Left renal pelvis (tissue), 4 donors: ENCODE results near the gene DAAM1. TPM values are rescaled to one million over a fixed set of nuclear protein-coding genes. Genes with fewer than 3 reads are reported as not detected.

Source experiments
- DNase-seq, 4 donors: peaks; one replicate each; pipeline ENCODE4 v3.0.0-alpha.2; 2013; ENCODE audit warnings: low read depth in 4 of 4, low spot score in 3 of 4
- polyA plus RNA-seq, 4 donors: library from polyadenylated mRNA; unstranded; fragments of 120-200 nt; gene quantifications; one replicate each; pipeline ENCODE4 v1.2.1, GENCODE V29; 2013; ENCODE audit not compliant: insufficient read length in 4 of 4

Gene DAAM1
- polyA plus RNA-seq, 4 donors: 56.3 to 125 (median 68.2) TPM

DNA sequence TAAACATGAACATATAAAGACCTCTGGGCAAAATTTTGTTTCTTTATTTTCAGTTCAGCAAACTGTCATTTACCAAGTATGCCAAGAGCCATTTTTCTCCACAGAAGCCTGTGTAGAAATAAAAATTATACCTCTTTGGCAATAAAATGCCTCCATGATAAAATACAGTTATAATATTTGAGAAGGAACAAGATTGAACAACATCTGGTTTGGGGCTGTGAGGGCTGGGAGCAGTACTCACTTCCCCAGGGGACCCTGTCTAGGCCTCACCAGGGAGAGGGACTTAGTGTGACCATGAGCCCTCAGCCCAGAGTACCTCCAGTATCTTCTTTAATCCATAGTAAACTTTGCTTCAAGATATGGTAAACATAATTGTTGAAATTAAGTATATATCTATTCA, 65.1 kb downstream of the DAAM1 start:
- no peak for DNase-seq

DNA sequence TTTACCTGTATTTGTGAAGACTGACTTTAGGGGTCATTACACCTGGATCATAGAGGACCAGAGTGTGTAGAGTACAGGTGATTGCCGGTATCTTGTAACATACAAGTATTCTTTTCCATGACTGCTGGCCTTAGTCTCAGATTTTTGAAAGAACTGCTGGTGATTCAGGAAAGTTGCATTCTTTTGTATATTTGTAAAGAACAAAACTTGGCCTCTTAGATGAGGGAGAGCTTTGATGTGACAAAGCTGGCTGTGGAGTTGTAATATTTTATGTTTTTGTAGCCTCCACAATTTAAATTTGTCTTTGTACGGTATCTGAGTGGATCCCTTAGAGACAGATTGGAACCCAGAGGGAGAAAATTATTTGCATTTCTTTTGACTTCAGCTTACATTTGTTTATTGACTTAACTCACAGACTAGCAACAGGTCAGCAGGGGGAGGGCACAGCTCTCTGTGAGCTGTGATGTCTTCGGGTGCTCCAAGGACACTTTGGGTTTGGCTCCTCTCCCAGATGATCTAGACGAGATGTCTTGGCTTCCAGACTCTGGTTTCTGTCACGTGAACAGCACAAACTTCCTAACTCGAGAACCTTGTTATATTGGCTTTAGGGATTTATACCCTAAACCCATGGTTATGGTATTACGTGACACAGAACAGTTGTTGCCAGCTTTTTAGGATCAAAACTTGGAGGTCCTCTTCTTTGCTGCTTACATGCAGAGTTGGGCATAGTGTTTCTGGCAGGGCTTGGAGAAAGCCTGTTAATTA, 65.9 kb downstream of the DAAM1 start:
- peak; percentile 39 to 68 (median 62) for DNase-seq

DNA sequence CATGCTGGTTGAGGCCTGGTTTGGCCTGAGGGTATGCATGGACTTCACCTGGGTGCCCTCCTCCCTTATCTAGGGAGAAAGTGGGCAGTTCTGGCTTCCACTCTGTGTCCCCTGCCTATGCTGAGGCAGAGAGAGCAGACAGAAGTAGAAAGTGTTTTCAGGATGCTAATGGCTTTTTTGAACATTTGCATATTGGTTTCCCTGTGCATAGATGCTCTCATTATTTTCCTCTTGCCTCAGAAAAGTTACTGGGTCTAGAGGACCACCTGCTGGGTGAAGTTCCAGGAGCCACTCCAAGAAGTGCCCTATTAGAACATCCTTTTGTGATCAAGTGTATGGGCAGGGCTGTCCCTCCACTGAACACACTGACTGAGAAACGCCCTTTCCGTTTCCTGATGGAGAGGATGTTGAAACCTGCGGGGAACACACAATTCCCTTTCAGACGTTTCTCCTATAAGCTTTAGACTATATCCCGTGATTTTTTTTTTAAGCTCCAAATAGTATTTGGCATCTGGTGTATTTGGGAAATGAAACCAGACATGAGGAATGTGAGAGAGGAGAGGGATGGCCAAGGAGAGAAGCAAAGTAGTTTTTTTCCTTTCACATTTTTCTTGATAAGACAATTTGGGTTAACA, 66.6 kb downstream of the DAAM1 start:
- no peak for DNase-seq

DNA sequence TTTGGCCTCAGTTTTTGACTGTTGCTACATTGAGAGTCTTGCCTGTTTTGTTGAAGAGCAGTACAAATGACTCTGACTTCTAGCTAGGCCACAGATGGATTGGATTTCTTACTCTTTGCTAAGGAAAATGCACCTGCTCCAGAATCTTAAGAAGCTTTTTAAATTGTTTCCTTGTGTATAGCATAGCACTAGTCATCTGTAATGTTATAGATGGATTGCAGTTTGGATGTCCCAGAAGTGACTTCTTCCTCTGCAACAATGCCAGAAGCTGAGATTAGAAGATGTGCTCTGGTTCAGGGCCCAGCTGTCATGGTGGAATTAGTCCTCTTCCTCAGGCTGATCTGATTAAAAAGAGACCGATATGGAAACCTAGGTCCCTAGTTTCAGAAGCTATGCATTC, 67.9 kb downstream of the DAAM1 start:
- DNase-seq: no peak

DNA sequence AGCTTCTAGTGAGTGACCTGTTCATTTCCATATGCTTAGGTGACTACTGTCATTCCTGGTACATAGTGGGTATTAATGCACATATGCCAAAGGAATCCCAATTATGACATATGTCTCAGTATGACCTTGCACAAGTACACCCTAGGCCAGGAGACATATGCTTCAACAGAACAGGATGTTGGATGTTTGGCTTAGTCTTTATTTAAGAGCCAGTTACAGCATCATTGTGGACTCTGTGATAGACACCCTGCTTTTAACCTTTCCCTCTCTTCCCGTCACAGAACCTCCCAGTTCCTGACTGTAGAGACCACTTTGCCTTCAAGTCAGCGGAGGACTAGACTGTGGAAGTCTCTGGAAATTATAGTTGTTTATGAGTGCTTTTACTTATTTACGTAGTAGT, 72.9 kb downstream of the DAAM1 start:
- no peak for DNase-seq

DNA sequence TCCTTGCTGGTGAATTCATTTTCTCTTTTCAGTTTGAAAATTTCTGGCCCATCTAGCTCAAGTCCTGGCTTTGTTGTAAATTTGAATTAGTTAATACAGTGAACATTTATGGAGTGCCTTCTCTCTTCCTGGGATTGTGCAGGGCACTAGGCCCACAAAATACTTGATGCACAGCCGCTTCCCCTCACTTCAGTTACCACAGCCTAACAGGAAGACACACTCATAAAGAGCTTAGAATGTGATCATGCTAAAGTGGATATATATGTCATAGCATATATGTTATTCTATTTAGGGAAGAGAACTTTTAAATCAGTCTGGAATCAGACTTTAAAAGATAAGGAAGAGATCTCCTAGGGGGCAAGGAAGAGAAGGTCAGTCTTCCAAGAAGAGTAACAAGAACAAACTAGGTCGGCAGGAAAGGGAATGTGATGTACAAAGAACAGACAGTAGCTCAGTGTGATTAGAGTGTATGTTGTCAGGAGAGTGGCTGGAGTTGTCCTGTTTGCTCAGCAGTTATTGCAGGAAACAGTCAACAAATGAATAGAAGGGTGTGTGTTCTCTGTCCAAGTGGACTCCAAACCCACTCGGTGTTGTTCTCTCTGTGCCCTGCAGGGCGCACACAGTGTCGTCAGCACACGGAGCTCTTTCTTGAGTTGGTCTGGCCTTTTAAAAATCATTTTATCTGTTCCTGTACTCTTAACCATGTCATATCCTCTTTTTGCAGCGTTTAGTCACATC, 74.4 kb downstream of the DAAM1 start:
- no peak for DNase-seq

DNA sequence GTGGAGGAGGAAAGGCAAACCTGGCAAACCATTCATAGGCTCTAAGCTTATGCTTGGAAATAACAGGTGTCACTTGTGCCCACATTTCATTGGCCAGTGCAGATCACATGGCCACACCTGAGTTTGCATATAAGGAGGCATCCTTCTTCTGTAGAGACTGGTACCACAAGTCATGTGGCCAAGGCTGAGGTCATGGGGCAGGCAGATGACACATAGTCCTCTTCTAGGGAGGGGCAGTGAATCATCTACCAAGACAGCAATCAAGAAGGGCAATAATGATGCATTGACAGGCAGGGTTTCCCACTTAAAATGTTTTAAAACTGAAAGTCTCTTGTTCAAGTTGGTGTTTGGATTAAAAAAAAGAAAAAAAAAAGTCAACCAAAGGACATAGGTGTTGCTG, 77.3 kb downstream of the DAAM1 start:
- DNase-seq: no peak

DNA sequence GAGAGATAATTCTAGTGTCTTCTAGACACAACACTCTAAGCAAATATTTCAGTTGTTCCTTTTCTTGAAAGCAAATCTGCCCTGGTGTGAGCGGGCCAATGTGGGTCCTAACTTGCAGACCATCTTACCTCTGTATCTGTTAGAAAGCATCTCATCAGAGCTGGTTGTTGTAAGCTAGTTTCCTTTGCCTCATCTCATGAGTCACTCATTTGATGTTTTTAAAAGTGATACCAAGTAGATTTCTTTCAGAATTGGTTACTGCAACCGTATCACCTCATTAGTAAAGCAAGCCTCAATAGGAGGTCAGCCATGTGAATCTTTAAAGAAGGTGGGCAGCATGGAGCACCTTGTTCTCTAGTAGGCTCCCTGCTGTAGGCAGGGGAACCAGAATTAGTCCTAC, 78.6 kb downstream of the DAAM1 start:
- no peak for DNase-seq

DNA sequence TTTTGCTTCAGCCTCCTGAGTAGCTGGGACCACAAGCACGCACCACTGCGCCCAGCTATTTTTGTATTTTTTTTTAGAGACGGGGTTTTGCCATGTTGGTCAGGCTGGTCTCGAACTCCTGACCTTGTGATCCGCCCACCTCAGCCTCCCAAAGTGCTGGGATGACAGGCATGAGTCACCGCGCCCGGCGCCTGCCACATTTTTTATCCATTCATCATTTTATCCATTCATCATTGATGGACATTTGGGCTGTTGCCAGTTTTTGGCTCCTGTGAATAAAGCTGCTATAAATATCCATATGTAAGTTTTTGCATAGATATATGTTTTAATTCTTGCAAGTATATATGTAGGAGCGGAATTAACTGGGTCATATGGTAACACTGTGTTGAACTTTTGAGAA, 79.5 kb downstream of the DAAM1 start:
- no peak for DNase-seq

DNA sequence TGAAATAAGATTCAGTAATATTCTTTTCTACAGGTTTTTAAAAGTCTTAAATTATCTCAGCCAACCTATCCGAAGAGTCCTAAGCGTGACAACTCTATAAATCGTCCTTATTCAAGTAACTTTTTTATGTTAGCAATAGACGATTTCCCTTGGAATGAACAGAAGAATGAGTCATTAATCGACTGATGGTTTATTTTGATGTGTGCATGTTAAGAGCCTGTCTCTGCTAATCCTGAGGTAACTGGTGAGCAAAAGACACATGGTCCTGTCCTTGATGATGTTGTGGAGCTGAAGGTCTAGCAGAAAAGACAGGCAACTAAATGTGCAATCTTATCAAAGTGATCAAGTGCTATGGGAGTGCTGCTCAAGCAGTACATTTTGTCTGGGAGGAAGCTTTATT, 80.4 kb downstream of the DAAM1 start:
- DNase-seq: no peak

DNA sequence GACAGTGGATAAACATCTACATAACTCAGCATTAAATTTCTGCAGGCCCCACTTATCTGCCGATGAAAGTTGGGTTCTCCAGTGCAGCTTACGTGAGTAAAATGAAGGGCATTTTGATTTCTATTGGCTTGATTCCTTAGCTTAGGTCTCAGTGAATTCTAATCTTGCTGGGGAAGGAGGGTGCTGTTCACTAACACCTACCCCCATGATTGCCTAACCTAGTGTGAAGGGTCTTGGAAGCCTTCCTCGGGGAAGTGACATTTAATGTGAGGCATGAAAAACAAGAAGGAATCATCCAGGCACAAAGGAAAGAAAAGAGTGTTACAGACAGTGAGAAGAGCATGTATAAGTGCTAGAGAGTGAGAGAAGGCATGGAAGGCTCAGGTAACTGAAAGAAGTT, 81.0 kb downstream of the DAAM1 start:
- DNase-seq: no peak

DNA sequence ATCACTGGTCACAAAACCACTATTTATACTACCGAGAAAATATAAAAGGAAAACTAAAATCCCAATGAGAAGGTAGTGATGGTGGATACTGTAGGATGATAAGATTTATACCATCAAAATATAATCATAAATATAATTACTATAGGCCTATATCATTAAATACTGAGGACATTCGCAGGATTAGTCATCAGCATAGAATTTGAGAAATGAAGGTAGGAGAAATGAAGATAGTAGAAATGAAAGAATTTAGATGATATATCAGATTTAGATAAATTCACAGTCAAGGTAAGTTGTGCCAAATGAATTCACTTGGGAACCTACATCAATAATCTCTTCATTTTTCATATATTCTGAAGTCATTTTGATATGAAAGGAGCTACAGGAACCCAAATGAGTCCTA, 82.8 kb downstream of the DAAM1 start:
- no peak for DNase-seq

DNA sequence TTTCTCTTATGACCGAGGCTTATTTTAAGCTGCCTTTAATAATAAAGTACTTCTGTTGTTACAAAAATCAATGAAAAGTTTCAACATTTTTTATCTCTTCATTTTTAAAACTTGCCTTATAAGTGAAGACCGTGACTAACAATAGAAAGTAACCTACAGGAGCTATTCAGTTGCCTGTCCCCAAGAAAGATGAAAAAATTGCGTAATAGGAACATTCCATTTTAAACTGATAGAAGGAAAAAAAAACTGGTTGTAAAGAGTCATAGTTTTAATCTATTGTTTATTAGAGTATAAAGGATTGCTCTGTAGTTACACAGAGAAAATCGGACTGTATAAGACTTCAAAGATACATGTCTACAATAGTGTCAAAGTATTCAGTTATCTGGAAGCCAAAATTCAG, 83.3 kb downstream of the DAAM1 start:
- no peak for DNase-seq

DNA sequence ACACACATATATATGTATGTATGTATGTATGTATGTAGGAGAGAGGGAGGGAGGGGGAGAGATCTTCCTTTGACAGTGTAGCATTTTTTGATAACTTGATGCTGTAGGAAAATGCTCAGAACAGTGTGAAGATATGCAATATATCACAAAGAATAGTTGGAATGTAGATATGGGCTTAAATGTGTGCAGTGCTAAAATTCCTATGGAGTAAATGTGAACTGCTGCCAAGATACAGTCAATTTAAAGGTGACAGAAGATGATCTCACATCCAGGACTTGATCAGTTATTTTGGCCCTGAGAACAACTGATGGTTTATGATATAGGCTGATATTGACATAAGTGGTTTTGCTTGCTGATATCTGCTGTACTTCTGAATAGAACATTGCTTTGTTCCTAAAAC, 84.2 kb downstream of the DAAM1 start:
- DNase-seq: no peak

DNA sequence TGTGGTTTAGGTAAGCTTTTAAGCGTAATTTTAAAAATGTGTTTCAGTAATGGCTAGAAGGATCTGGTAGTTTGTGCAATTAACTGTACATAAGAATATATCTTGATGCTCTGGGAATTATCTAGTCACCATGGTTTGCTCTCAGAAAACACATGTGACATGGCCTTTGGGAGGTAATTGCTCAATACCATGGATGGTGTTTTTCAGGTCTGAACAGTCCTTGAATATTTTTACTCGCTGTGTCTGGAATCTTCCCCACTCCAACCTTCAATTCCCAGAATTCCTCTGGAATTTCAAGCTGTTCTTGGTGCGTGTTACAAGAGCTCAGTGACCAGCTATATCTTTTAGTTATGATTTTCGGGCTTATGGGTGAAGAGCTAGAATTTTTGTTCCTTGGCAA, 85.3 kb downstream of the DAAM1 start:
- DNase-seq: no peak

DNA sequence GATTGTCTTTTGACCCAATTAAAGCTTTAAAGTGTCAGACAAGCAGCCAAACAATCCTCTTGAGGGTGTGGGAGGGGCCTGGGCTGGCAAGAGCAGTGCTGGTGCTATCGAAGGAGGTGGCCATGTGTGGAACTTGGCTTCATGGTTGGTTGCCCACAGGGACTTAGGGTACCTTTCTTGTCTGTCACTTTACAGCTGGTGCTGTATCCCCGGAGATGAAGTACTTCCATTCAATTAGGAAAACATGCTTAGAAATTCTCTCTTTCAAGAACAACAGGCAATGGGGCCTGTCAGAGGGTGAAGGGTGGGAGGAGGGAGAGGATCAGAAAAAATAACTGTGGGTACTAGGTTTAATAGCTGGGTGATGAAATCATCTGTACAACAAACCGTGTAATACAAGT, 86.5 kb downstream of the DAAM1 start:
- no peak for DNase-seq

DNA sequence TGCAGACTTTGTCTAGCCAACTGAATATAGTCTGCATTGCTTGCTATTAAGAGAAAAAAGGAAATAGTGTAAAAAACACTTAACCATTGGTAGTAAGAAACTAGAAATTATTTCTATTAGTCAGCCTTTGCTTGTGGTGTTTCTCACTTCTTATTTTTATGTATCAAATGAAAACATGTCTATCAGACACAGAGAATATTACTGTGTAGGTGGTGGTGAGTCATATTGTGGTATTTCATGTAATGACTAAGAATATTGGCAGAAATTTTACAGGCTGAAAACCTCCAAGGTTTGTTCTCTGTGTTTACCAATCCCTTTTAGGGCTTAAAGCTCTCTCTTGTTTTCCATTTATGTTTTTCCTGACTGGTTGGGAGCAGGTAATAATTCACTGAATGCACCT, 87.2 kb downstream of the DAAM1 start:
- DNase-seq: no peak

DNA sequence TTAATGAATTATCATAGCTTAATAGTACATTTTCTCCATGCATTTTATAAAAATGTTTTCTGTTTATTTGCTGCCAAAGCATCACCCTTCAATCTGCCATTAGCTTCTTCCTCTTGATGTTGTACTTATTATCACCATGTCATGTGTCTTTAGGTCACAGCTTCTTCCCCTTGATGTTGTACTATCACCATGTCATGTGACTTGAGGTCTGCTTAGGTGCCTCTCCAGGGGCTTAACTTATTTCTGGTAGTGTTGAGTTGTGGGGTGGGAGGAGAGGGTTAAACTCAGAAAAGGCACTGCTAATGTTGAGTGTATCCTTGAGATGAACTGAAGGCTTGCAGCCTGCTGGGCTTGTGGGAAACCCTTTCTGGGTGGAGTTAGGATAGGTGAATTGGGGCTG, 87.8 kb downstream of the DAAM1 start:
- DNase-seq: no peak

DNA sequence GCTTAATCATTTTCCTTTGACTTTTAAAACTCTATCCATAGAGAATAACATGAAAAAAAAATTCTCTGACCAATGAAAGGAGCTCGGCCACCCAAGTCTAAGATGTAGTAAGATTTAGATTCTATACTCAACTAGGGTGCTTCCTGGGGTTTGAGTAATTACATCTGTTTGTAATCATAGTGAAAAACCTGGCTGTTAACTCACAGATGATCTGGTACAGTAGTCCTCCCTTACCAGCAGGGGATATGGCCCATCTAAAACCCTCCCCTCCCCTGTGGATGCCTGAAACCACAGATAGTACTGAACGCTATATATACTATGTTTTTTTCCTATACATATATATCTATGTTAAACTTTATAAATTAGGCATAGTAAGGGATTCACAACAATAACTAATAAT, 89.2 kb downstream of the DAAM1 start:
- DNase-seq: no peak

DNA sequence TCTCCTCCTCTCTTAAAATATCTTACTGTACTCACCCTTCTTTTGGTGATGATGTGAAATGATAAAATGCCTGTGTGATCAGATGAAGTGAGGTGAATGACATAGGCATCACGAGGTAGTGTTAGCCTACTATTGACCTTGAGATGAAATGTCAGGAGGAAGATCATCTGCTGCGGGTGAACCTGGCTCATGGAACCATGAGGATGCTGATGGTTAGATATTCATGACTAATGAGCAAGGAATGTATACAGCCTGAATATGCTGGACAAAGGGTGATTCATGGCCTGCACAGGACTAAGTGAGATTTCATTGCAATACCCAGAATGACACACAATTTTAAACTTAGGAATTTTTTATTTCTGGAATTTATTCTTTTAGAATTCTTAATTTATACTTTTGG, 89.6 kb downstream of the DAAM1 start:
- no peak for DNase-seq

DNA sequence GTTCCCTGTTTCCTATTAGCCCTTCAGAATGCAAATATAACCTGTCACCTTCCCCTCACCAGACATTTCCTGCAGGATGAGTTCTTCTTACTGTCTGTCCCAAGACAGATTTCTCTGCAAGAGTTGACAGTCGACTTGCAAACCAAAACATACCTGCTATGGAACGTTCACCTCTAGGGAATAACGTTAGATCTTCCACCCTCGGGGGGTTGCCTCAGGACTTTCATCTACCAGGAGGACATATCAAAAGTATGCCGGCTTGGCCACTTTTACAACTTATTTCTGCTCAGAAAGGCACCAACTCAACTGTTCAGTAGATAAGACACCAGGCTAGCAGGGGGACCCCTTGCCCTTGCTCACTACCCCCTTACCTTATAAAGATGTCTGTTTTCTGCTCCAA, 92.5 kb downstream of the DAAM1 start:
- DNase-seq: no peak
